ENCODE data around the gene KCNE1. TPM values are rescaled to one million over a fixed set of nuclear protein-coding genes. Genes with fewer than 3 reads are reported as not detected.
A peak's percentile ranks its signal among the peaks of the same experiment; 100 is the strongest.
"Not testable (repeated sequence)": the region's sequence is repeated elsewhere in the genome, so short reads cannot be mapped to it uniquely, and the experiment has no call there.

KCNE1 gene
- total and polyA plus RNA-seq, 2 of the 13 experiments (the other 11 are each of a cell fraction or from before 2014, with no cell fraction given) = 0.35 TPM; not detected in 1

GRCh38 chr21:34406676-34407075 is 105.3 kb downstream of the KCNE1 start:
- H3K4me2 ChIP-seq (ENCODE audit: low read depth, low read length); BruUV-seq (replicated peaks); in situ Hi-C loops (cut with HindIII; ENCODE audit: extremely low pct_ligation_motif_present, low pct_unique_long_range_greater_than_20kb); POLR2A ChIA-PET; H3K9ac ChIP-seq (ENCODE audit: insufficient read depth, low read depth, low read length); ATAC-seq; intact Hi-C loops (cut with micrococcal nuclease; ENCODE audit: unreplicated experiment); H4K20me1 ChIP-seq (ENCODE audit: insufficient read depth, low read length); H3K27ac ChIP-seq (ENCODE audit: extremely low read length, insufficient read depth, low read length); CTCF ChIA-PET (ENCODE audit: low intra/inter-chr PET ratio, low total read pairs); H3K4me1 ChIP-seq (ENCODE audit: insufficient read depth, low read length); DNase-seq (ENCODE audit: low spot score); H3K36me3 ChIP-seq (replicated peaks in 1 of 2; ENCODE audit: control insufficient read depth in 1 of 2, insufficient read depth in 2 of 2, low read length in 2 of 2); H3K4me3 ChIP-seq (replicated peaks in 1 of 3; ENCODE audit: insufficient read depth in 1 of 3, low read depth in 2 of 3, low read length in 3 of 3); H2AFZ ChIP-seq (ENCODE audit: low read length); H3K79me2 ChIP-seq (ENCODE audit: insufficient read depth, low read length); H3K9me3 ChIP-seq (ENCODE audit: low read length); FAIRE-seq; H3K27me3 ChIP-seq (ENCODE audit: control insufficient read depth in 1 of 2, insufficient read depth in 2 of 2, low read length in 2 of 2): not testable (repeated sequence)
- WGBS (ENCODE audit: low lambda C conversion rate) = no CpG with 5 or more reads among the region's 2 CpGs

- ATAC-seq; H2AFZ ChIP-seq (ENCODE audit: low read length); CTCF ChIA-PET (ENCODE audit: low intra/inter-chr PET ratio, low total read pairs); H3K4me1 ChIP-seq (ENCODE audit: insufficient read depth, low read length); BruUV-seq (replicated peaks); POLR2A ChIA-PET; intact Hi-C loops (cut with micrococcal nuclease; ENCODE audit: unreplicated experiment); in situ Hi-C loops (cut with HindIII; ENCODE audit: extremely low pct_ligation_motif_present, low pct_unique_long_range_greater_than_20kb); H3K79me2 ChIP-seq (ENCODE audit: insufficient read depth, low read length); H3K4me2 ChIP-seq (ENCODE audit: low read depth, low read length); DNase-seq (ENCODE audit: low spot score); H3K27me3 ChIP-seq (ENCODE audit: control insufficient read depth in 1 of 2, insufficient read depth in 2 of 2, low read length in 2 of 2); H3K9ac ChIP-seq (ENCODE audit: insufficient read depth, low read depth, low read length); H4K20me1 ChIP-seq (ENCODE audit: insufficient read depth, low read length); FAIRE-seq; H3K9me3 ChIP-seq (ENCODE audit: low read length); H3K27ac ChIP-seq (ENCODE audit: extremely low read length, insufficient read depth, low read length); H3K36me3 ChIP-seq (replicated peaks in 1 of 2; ENCODE audit: control insufficient read depth in 1 of 2, insufficient read depth in 2 of 2, low read length in 2 of 2); H3K4me3 ChIP-seq (replicated peaks in 1 of 3; ENCODE audit: insufficient read depth in 1 of 3, low read depth in 2 of 3, low read length in 3 of 3): not testable (repeated sequence)
- no CpG with 5 or more reads among the region's 6 CpGs for WGBS (ENCODE audit: low lambda C conversion rate)
Measured at GRCh38 chr21:34406102-34406501, 105.9 kb downstream of the KCNE1 start.

DNA sequence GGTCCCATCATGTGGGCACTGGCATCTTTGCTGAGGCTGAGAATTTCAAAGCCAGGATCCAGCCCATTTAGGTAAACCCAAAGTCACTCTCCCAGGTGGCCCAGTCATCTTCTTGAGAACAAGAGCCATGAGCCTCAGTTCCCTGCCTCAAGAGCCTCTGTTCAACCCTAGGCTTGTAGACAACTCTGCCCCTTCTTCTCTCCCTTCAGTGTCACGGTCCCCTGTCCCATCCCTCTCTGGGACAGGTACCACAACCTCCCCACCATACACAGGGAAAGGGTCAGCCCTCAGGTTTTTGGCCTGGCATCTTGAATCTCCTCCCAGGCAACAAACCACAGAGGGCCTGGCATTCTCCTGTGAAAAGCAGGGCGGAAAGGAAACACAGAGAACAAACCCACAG is 106.3 kb downstream of the KCNE1 start:
- POLR2A ChIA-PET; FAIRE-seq; ATAC-seq; H3K9ac ChIP-seq (ENCODE audit: insufficient read depth, low read depth, low read length); H3K27me3 ChIP-seq (ENCODE audit: control insufficient read depth in 1 of 2, insufficient read depth in 2 of 2, low read length in 2 of 2); H3K4me3 ChIP-seq (replicated peaks in 1 of 3; ENCODE audit: insufficient read depth in 1 of 3, low read depth in 2 of 3, low read length in 3 of 3); DNase-seq (ENCODE audit: low spot score); H3K4me2 ChIP-seq (ENCODE audit: low read depth, low read length); intact Hi-C loops (cut with micrococcal nuclease; ENCODE audit: unreplicated experiment); H2AFZ ChIP-seq (ENCODE audit: low read length); H3K4me1 ChIP-seq (ENCODE audit: insufficient read depth, low read length); in situ Hi-C loops (cut with HindIII; ENCODE audit: extremely low pct_ligation_motif_present, low pct_unique_long_range_greater_than_20kb); CTCF ChIA-PET (ENCODE audit: low intra/inter-chr PET ratio, low total read pairs); H3K9me3 ChIP-seq (ENCODE audit: low read length); H3K27ac ChIP-seq (ENCODE audit: extremely low read length, insufficient read depth, low read length); H3K79me2 ChIP-seq (ENCODE audit: insufficient read depth, low read length); H3K36me3 ChIP-seq (replicated peaks in 1 of 2; ENCODE audit: control insufficient read depth in 1 of 2, insufficient read depth in 2 of 2, low read length in 2 of 2); H4K20me1 ChIP-seq (ENCODE audit: insufficient read depth, low read length); BruUV-seq (replicated peaks): not testable (repeated sequence)
- no CpG with 5 or more reads among the region's 2 CpGs for WGBS (ENCODE audit: low lambda C conversion rate)

DNA sequence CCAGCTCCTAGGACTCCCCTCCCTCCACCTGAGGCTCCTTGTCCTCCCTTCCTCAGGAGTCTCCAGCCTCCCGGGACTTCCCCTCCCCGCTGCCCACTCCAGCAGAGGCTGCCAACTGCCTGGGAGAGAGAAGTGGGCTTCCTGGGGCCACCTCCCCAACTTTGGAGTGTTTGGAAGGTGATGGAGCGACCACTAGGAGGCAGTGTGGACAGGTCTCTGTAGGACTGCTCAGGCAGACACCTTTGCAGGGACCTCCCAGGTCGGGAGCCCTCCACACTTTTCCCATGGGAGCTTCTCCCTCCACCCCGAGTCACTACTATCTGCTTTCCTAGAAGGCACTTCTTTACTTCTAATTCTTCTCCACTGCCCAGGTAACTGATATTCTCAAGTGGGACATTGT is 107.3 kb downstream of the KCNE1 start:
- H3K9ac ChIP-seq (ENCODE audit: insufficient read depth, low read depth, low read length); H3K27ac ChIP-seq (ENCODE audit: extremely low read length, insufficient read depth, low read length); H3K79me2 ChIP-seq (ENCODE audit: insufficient read depth, low read length); DNase-seq (ENCODE audit: low spot score); intact Hi-C loops (cut with micrococcal nuclease; ENCODE audit: unreplicated experiment); H3K9me3 ChIP-seq (ENCODE audit: low read length); CTCF ChIA-PET (ENCODE audit: low intra/inter-chr PET ratio, low total read pairs); H3K4me3 ChIP-seq (replicated peaks in 1 of 3; ENCODE audit: insufficient read depth in 1 of 3, low read depth in 2 of 3, low read length in 3 of 3); H4K20me1 ChIP-seq (ENCODE audit: insufficient read depth, low read length); H3K36me3 ChIP-seq (replicated peaks in 1 of 2; ENCODE audit: control insufficient read depth in 1 of 2, insufficient read depth in 2 of 2, low read length in 2 of 2); H3K4me1 ChIP-seq (ENCODE audit: insufficient read depth, low read length); H2AFZ ChIP-seq (ENCODE audit: low read length); H3K4me2 ChIP-seq (ENCODE audit: low read depth, low read length); BruUV-seq (replicated peaks); POLR2A ChIA-PET; H3K27me3 ChIP-seq (ENCODE audit: control insufficient read depth in 1 of 2, insufficient read depth in 2 of 2, low read length in 2 of 2); FAIRE-seq; in situ Hi-C loops (cut with HindIII; ENCODE audit: extremely low pct_ligation_motif_present, low pct_unique_long_range_greater_than_20kb): not testable (repeated sequence)
- WGBS (ENCODE audit: low lambda C conversion rate) = no CpG with 5 or more reads among the region's 5 CpGs
- peak; percentile 64 for ATAC-seq
